Tibial artery (tissue), 4 donors: ENCODE results near the gene SEMA3E.

Experiments used
- DNase-seq, 2 donors: peaks; one replicate each; pipeline ENCODE4 v3.0.0-alpha.2; 2019
- H3K27ac ChIP-seq, 2 donors: fragments of 200-600 bp; sonication (generic) in 1 of 2; 1 replicate in 1 of 2; 2 replicates in 1 of 2; pipeline ENCODE4 v1.5.1; 2018 to 2019; ENCODE audit warnings: mild to moderate bottlenecking in 1 of 2
- H3K27me3 ChIP-seq, 2 donors: fragments of 200-600 bp; sonication (generic) in 1 of 2; one replicate each; pipeline versions ENCODE4 v1.5.1 to v1.6.0; 2016 to 2019
- H3K36me3 ChIP-seq, 3 donors: fragments of 200-600 bp; sonication (generic) in 2 of 3; one replicate each; pipeline ENCODE4 v1.5.1; 2016 to 2019; ENCODE audit warnings: mild to moderate bottlenecking in 2 of 3
- H3K4me1 ChIP-seq, 4 donors: fragments of 200-600 bp; sonication (generic) in 2 of 4; 1 replicate in 3 of 4; 2 replicates in 1 of 4; pipeline ENCODE4 v1.5.1; 2016 to 2019
- H3K4me3 ChIP-seq, 2 donors: fragments of 200-600 bp; sonication (generic) in 1 of 2; 1 replicate in 1 of 2; 2 replicates in 1 of 2; pipeline ENCODE4 v1.5.1; 2018 to 2019; ENCODE audit warnings: mild to moderate bottlenecking in 2 of 2
- H3K9me3 ChIP-seq, 3 donors: fragments of 200-600 bp; sonication (generic) in 1 of 3; one replicate each; pipeline ENCODE4 v1.5.1; 2016 to 2019
- intact Hi-C: fragments of 100-400 bp; cut with DNase I; formaldehyde crosslinking; loops from one replicate; pipeline ENCODE4 v1.15.0; 2023; ENCODE audit warnings: low total_unique reads
- TF ChIP-seq, protein P1 (sequence below), 2 experiments: fragments of 200-600 bp in 1 of 2; fragments of 450-650 bp in 1 of 2; IDR thresholded peaks; one replicate each; pipeline ENCODE4 v1.5.1; 2017 to 2019; ENCODE audit warnings: antibody characterized with exemption in 2 of 2, mild to moderate bottlenecking in 1 of 2, moderate library complexity in 1 of 2

The SEMA3E gene

DNA sequence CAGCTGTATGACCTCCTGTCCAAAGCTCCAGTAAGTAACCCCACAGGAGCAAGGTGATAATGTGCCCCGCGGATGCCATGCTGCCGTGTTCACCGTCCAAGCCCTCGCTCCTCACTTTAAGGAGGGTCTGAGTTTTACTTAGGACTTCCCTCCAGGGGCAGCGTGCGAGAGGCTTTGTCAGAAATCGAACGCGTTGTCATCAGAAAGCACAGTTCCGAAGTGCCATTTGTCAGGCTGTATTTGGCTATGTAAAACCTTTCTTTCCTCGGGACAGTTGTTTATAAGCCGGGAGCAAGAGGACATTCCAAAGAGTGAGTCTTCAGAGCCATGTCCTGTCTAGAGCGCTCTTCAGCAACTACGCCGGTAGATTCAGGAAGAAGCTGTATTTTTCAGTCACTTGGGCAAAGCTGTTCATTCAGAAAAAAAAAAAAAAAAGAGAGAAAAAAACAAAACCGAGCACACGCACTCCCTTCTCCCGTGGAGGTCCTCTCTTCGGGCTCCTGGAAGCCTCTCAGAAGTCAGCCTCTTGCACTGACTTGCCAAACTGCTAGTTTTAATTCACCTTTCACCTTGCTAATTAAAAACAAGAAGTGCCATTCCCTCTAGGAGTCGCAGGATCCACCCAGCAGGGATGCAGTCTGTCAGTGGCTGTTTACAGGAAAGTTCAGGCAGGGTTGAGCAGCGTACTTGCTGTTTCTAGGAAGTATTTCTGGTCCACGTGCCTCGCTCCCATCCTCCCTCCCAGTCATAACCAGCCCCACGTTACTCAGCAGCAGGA, at the start of gene SEMA3E:
Gene SEMA3E (minus strand): TSS at position 676 of the 778 bp plus-strand sequence.
- H3K27ac ChIP-seq, result no peak within 1 kb of the TSS

DNA sequence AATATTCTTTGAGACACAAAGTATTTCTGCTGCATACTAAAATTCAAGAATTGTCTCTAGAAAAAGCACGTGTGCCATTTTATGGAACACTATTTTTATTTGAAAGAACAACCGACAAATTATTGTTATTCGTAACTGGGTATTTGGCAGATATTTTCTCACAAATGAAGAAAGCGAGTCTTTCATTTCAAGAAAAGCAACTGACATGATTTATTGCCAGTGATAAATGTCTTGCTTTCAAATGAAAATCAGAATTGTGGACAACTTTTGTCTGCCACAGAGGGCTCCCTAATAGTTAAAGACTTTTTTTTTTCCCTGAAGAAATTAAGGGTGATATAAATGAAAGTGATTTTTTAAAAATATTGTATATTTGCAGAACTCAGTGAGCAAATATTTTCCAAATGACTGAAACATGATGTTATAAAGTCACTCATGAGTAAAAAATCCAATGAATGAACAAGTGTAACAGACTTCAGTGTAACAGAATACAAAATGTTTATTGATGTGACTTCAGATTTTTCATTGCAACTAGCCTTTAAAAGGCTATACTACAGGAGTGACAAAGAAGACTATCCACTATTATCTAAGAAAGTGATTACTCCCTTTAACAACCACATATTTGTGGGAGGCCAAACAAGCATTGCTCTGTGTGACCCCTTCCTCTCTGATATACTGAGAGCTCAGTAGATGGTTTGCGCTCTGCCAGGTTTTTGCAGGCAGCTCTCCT, 49.0 kb upstream of the SEMA3E start:
- no peaks in the 10 kb centered on the region for H3K36me3 ChIP-seq
- intact Hi-C loops, result no loop called here
- H3K4me3 ChIP-seq, result no peak overlapping the region
- H3K27ac ChIP-seq, result no peak overlapping the region
- H3K27me3 ChIP-seq, result no peaks in the 10 kb centered on the region
- TF ChIP-seq, protein P1, sequence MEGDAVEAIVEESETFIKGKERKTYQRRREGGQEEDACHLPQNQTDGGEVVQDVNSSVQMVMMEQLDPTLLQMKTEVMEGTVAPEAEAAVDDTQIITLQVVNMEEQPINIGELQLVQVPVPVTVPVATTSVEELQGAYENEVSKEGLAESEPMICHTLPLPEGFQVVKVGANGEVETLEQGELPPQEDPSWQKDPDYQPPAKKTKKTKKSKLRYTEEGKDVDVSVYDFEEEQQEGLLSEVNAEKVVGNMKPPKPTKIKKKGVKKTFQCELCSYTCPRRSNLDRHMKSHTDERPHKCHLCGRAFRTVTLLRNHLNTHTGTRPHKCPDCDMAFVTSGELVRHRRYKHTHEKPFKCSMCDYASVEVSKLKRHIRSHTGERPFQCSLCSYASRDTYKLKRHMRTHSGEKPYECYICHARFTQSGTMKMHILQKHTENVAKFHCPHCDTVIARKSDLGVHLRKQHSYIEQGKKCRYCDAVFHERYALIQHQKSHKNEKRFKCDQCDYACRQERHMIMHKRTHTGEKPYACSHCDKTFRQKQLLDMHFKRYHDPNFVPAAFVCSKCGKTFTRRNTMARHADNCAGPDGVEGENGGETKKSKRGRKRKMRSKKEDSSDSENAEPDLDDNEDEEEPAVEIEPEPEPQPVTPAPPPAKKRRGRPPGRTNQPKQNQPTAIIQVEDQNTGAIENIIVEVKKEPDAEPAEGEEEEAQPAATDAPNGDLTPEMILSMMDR (IDR thresholded peaks at IDR 0.05), result no peak
- no peaks in the 10 kb centered on the region for H3K9me3 ChIP-seq
- no peak for DNase-seq
- no peaks in the 10 kb centered on the region for H3K4me1 ChIP-seq

More for the DNA sequence above, at the start of gene SEMA3E:
- TF ChIP-seq, protein P1 (IDR thresholded peaks at IDR 0.05), result no peak
- Histone ChIP-seq H3K27me3 (peaks cover 0 to 6% of the 10 kb centered on the region in 2 donors), H3K4me1 (peaks cover 0 to 10% (median 0%) of the 10 kb centered on the region in 4 donors), H3K36me3 (no peaks in the 10 kb centered on the region), H3K4me3 (peak within 1 kb of the TSS; percentile 23 to 39), H3K9me3 (no peaks in the 10 kb centered on the region)
- DNase-seq, result no peak
- intact Hi-C loops, result no loop called here

DNA sequence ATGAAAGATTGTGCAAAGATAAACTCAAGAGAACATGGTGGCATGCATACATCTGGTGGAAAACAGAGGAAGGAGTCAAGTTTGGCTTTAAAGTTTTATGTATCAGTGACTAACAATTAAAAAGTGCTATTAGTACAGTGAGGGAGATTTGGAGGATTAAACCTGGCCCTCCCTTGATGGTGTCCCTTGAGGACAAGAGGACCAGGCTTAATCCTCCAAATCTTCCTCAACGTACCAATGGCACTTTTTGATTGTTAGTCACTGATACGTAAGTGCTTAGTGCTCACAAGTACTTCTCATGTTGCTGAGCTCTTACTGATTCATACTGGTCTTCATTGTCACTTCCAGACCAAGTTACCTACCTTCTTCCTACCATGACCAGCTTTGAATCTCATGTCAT, 47.2 kb upstream of the SEMA3E start:
- Histone ChIP-seq H3K9me3 (no peaks in the 10 kb centered on the region), H3K4me3 (no peak overlapping the region), H3K4me1 (no peaks in the 10 kb centered on the region), H3K27me3 (no peaks in the 10 kb centered on the region), H3K27ac (no peak overlapping the region), H3K36me3 (no peaks in the 10 kb centered on the region)
- intact Hi-C loops, result no loop called here
- no peak for DNase-seq
- TF ChIP-seq, protein P1 (IDR thresholded peaks at IDR 0.05), result no peak

DNA sequence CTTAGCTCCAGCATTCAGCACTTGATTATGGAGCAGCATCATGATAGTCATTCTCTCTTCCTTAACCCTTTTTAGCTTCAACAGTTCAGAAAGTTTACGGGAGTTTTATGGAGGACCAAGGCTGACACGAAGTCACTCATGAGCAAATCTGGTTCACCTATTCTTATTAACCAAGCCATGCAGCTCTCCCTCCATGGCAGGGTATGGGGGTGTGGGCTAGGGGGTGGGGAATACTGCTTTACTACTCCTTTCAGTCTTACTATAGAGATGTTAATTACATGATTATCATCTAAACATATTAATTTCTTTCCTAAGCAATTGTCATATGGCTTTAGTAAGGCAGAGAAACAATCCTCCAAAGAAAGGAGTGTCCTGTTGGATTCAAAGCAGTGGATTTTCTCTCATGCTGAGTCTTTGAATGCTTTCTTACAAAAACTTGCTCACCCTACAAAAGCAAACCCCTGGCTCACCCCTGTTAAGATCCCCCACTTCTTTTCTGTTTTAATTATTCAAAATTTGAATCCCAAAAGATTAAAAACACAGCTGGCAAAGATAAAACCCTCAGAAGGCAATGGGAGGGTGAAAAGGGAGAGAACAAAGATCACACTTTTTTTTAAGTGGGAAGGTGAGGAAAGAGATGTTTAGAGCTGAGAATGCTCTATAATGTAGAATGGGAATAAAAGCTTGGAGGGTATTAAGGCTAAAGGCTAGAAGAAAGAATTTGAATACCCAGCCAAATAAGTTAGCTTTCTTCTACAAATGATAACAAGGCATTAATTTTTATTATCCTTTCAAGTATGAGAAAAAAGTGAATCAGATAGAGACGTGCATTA, 46.4 kb upstream of the SEMA3E start:
- TF ChIP-seq, protein P1 (IDR thresholded peaks at IDR 0.05), result no peak
- H3K36me3 ChIP-seq, result no peaks in the 10 kb centered on the region
- no peaks in the 10 kb centered on the region for H3K9me3 ChIP-seq
- no peak overlapping the region for H3K4me3 ChIP-seq
- no peaks in the 10 kb centered on the region for H3K4me1 ChIP-seq
- no peak for DNase-seq
- intact Hi-C loops, result no loop called here
- no peaks in the 10 kb centered on the region for H3K27me3 ChIP-seq
- no peak overlapping the region for H3K27ac ChIP-seq

DNA sequence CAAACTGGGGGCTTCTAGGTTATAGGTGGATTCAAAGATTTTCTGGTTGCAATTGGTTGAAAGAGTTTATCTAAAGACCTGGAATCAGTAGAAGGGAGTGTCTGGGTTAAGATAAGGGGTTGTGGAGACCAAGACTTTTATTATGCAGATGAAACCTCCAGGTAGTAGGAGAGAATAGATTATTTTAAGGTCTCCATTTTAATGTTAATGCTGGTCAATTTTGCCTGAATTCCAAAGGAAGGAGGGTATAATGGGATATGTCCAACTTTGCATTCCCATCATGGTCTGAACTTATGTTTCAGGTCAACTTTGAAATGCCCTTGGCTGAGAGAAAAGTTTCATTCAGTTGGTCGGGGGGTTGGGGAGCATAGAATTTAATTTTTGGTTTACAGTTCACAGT, 44.3 kb upstream of the SEMA3E start:
- Histone ChIP-seq H3K9me3 (no peaks in the 10 kb centered on the region), H3K4me3 (no peak overlapping the region), H3K27me3 (no peaks in the 10 kb centered on the region), H3K4me1 (no peaks in the 10 kb centered on the region), H3K36me3 (no peaks in the 10 kb centered on the region), H3K27ac (no peak overlapping the region)
- no peak for DNase-seq
- intact Hi-C loops, result no loop called here
- TF ChIP-seq, protein P1 (IDR thresholded peaks at IDR 0.05), result no peak
